H1 (cell line): ENCODE results near the gene SULT1A4.
"Not testable (repeated sequence)": the region's sequence is repeated elsewhere in the genome, so short reads cannot be mapped to it uniquely, and the experiment has no call there.

Experiments
- ASH2L ChIP-seq: fragments of 200-600, 300-600 bp; sonication (generic); IDR thresholded peaks from one replicate; pipeline ENCODE4 v1.7.1; 2017; ENCODE audit warnings: low read length
- ATF2 ChIP-seq: IDR thresholded peaks from 2 replicates; pipeline ENCODE4 v1.6.1; 2012; ENCODE audit warnings: low read length, inconsistent platforms
- ATF3 ChIP-seq: IDR thresholded peaks from 2 replicates; pipeline ENCODE4 v1.6.1; 2011; ENCODE audit warnings: low read depth, mild to moderate bottlenecking, low read length; ENCODE audit not compliant: insufficient read depth
- CTCF ChIP-seq, 3 experiments: IDR thresholded peaks; 1 replicate in 2 of 3; 2 replicates in 1 of 3; pipeline versions ENCODE4 v1.5.1 to v1.6.1; 2011; ENCODE audit warnings: low read length in 3 of 3, mild to moderate bottlenecking in 3 of 3, inconsistent platforms in 2 of 3, low read depth in 1 of 3, moderate library complexity in 1 of 3; ENCODE audit not compliant: insufficient read depth in 1 of 3; ENCODE audit errors: control extremely low read depth in 1 of 3
- EGR1 ChIP-seq: IDR thresholded peaks from 2 replicates; pipeline ENCODE4 v1.6.1; 2011; ENCODE audit warnings: low read depth, low read length, borderline replicate concordance
- GABPA ChIP-seq: IDR thresholded peaks from 2 replicates; pipeline ENCODE4 v1.6.1; 2011; ENCODE audit warnings: mild to moderate bottlenecking, low read length, moderate library complexity, borderline replicate concordance; ENCODE audit not compliant: insufficient read depth
- USF2 ChIP-seq: IDR thresholded peaks from 2 replicates; pipeline ENCODE4 v1.6.1; 2011; ENCODE audit warnings: low read length, improper control_type of control experiment

- not testable (repeated sequence) for TF ChIP-seq ATF2; CTCF (IDR thresholded peaks at IDR 0.05; ENCODE audit: control extremely low read depth in 1 of 3, insufficient read depth in 1 of 3, low read depth in 1 of 3, low read length in 3 of 3); GABPA; ASH2L; EGR1; ATF3; USF2
Measured at GRCh38 chr16:29466904-29467303, 7.2 kb downstream of the SULT1A4 start.
